ENCODE results near the gene ZCCHC14.
"Not testable (repeated sequence)": the region's sequence is repeated elsewhere in the genome, so short reads cannot be mapped to it uniquely, and the experiment has no call there.

- not testable (repeated sequence) for TF ChIP-seq CTCF, POLR2A (IDR thresholded peaks at IDR 0.05)
These were observed 4.4 kb upstream of the ZCCHC14 start for GRCh38 chr16:87497023-87497766.

Data from esophagus squamous epithelium (tissue), 4 donors.